Measurements from ENCODE around the gene ATG16L1.

Gene ATG16L1

DNA sequence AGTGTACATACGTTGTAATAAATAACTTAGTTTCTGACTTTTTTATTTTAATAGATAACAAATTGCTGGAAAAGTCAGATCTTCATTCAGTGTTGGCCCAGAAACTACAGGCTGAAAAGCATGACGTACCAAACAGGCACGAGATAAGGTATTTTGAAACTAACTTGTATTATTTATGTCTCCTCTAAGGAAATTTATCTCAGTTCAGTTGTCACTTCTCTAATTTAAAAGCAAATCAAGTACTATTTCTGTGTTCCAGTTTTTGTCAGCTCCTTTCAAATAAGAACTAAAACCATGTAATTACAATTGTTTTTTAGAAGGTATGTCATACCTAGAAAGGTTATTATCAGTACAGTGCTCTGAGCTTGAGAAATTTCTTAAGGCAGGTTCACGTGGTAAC is 4.6 kb downstream of the ATG16L1 start:
- H3K4me3 Mint-ChIP-seq, result no peak overlapping the region
- H3K27ac Mint-ChIP-seq, result no peak overlapping the region
- peaks cover 42% of the 10 kb centered on the region for H3K36me3 Mint-ChIP-seq (ENCODE audit: low read depth)
- TF ChIP-seq, protein P1, sequence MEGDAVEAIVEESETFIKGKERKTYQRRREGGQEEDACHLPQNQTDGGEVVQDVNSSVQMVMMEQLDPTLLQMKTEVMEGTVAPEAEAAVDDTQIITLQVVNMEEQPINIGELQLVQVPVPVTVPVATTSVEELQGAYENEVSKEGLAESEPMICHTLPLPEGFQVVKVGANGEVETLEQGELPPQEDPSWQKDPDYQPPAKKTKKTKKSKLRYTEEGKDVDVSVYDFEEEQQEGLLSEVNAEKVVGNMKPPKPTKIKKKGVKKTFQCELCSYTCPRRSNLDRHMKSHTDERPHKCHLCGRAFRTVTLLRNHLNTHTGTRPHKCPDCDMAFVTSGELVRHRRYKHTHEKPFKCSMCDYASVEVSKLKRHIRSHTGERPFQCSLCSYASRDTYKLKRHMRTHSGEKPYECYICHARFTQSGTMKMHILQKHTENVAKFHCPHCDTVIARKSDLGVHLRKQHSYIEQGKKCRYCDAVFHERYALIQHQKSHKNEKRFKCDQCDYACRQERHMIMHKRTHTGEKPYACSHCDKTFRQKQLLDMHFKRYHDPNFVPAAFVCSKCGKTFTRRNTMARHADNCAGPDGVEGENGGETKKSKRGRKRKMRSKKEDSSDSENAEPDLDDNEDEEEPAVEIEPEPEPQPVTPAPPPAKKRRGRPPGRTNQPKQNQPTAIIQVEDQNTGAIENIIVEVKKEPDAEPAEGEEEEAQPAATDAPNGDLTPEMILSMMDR (IDR thresholded peaks at IDR 0.05; ENCODE audit: unreplicated experiment in 3 of 3), result no peak
- no peaks in the 10 kb centered on the region for H3K27me3 Mint-ChIP-seq (ENCODE audit: low read depth)
- H3K4me1 Mint-ChIP-seq, result peaks cover 21% of the 10 kb centered on the region
- H3K9me3 Mint-ChIP-seq, result no peaks in the 10 kb centered on the region

DNA sequence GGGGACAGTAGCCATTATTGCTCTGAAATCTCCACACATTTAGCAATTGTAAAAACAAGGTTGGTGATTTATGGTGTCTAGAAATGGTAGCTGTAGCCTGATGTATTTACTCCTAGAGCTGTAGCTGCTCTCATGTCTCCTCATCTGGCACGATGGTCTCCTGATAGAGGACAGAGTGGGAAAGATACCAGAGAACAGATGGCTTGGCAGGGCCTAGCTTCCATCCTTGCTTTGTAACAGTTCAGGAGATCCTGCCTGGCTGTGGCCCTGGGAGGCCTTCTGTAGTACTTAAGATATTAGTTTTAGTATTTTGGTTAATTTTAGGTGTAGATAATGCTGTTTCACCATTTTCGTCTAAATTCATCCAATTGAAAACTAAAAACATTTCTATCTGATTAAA is 6.7 kb downstream of the ATG16L1 start:
- Mint-ChIP-seq H3K27ac (no peak overlapping the region), H3K27me3 (ENCODE audit: low read depth) (no peaks in the 10 kb centered on the region), H3K9me3 (no peaks in the 10 kb centered on the region), H3K4me1 (peaks cover 15% of the 10 kb centered on the region), H3K4me3 (no peak overlapping the region), H3K36me3 (ENCODE audit: low read depth) (peaks cover 57% of the 10 kb centered on the region)
- TF ChIP-seq, protein P1 (IDR thresholded peaks at IDR 0.05; ENCODE audit: unreplicated experiment in 3 of 3), result no peak

DNA sequence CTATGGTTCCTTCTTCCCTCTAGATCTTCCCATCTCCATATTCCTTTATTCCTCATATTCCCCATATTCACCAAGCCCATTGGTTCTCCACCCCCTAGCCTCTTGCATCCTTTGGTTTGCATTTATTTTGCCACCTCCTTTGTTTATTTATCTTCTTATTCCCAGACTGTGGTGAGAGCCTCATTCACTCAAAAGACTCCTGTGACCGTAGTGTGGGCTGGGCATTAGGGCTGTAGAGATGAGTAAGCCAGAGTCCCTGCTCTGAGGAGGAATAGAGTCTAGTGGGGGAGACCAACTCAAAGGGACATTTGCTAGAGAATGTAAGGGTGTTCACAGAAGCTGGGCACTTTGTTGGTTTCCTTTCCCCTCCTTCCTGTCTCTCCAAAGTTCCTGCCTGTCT is 8.3 kb downstream of the ATG16L1 start:
- TF ChIP-seq, protein P1 (IDR thresholded peaks at IDR 0.05; ENCODE audit: unreplicated experiment in 3 of 3), result no peak
- Mint-ChIP-seq H3K27me3 (ENCODE audit: low read depth) (no peaks in the 10 kb centered on the region), H3K9me3 (no peaks in the 10 kb centered on the region), H3K27ac (no peak overlapping the region), H3K4me1 (peaks cover 8% of the 10 kb centered on the region), H3K4me3 (no peak overlapping the region), H3K36me3 (ENCODE audit: low read depth) (peaks cover 65% of the 10 kb centered on the region)

DNA sequence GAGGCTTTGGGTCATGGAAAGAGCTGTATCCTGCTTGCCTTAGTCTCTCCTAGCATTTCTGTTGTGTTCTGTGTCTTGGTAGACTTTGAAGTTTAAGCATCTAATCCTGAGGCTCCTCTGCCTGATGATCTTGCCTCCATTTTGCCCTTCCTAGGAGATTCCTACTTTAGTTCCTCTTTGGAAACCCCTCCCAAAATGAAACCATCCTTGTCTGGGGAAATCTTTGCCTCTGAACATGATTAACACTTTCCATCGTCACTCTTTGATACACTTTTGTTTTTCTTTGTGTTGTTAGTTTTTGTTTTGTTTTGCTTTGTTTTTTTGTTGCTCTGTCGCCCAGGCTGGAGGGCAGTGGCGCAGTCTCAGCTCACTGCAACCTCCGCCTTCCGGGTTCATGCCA is 9.2 kb downstream of the ATG16L1 start:
- H3K27ac Mint-ChIP-seq, result no peak overlapping the region
- H3K36me3 Mint-ChIP-seq (ENCODE audit: low read depth), result peaks cover 63% of the 10 kb centered on the region
- H3K27me3 Mint-ChIP-seq (ENCODE audit: low read depth), result no peaks in the 10 kb centered on the region
- H3K4me3 Mint-ChIP-seq, result no peak overlapping the region
- TF ChIP-seq, protein P1 (IDR thresholded peaks at IDR 0.05; ENCODE audit: unreplicated experiment in 3 of 3), result no peak
- H3K4me1 Mint-ChIP-seq, result peaks cover under 1% of the 10 kb centered on the region
- no peaks in the 10 kb centered on the region for H3K9me3 Mint-ChIP-seq

DNA sequence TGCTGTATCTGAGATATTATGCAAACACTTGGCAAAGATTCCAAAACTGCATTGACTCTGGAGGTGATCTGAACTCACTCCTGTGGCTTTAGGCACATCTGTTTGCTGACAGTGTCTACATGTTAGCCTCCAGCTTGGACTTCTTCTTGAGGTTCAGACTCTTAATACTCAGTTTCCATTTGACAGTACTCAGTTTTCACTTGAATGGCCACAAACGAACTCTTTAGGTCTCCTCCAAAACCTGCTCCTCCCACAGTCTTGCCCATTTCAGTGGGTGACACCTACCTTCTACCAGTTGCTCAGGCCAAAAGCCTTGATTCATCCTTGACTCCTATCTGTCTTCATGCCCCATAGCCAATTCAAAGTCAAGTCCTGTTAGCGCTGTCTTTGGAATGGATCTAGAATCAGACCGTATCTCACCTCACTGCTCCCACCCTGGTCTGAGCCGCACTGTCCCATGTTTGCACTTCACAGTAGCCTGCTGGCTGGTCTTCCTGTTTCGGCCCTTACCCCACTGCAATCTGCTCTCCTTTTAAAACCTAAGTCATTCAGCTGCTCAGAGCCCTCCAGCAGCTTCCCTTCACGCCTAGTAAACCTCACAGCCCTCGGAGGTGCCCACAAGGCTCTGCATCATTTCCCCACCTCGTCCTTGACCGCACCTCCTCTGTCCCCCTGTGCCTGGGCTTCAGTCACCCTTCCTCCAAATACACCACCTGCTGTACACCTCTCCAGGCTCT is 10.5 kb downstream of the ATG16L1 start:
- H3K4me1 Mint-ChIP-seq, result no peaks in the 10 kb centered on the region
- H3K27me3 Mint-ChIP-seq (ENCODE audit: low read depth), result no peaks in the 10 kb centered on the region

More for the DNA sequence above, 10.5 kb downstream of the ATG16L1 start:
- Mint-ChIP-seq H3K4me3 (no peak overlapping the region), H3K27ac (no peak overlapping the region), H3K9me3 (no peaks in the 10 kb centered on the region), H3K36me3 (ENCODE audit: low read depth) (peaks cover 70% of the 10 kb centered on the region)
- TF ChIP-seq, protein P1 (IDR thresholded peaks at IDR 0.05; ENCODE audit: unreplicated experiment in 3 of 3), result no peak

All from nephron (organoid).